ENCODE data around the gene IFITM10. TPM values are rescaled to one million over a fixed set of nuclear protein-coding genes. Genes with fewer than 3 reads are reported as not detected.

The IFITM10 gene
- total RNA-seq, 1 donor = 2.2 TPM

DNA sequence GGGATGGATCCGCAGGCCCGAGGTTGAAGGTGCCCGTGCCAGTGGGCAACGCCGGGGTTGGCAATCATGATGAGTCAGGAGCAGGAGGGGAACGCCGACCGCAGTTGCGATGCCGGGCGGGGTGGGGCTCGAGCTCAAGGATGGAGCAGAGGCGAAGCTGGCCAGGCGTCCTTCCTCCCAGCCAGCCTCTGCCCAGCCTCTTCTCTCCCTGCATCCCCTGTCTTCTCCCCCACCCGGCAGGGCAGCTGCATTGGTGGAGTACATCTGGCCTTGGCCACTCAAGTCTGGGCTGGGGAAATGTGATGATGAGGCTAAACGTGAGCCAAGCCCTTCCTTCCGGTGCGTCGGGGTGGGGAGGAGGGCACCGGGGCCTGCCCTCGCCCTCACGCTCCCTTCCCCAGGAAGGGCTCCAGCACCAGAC is 3.9 kb downstream of the IFITM10 start:
- H3K4me3 ChIP-seq (ENCODE audit: low read depth, low read length) = no peak overlapping the region
- DNase-seq (ENCODE audit: low read depth) = no peak
- TF ChIP-seq CTCF (IDR thresholded peaks at IDR 0.05; ENCODE audit: insufficient read depth, low read length) = no peak

DNA sequence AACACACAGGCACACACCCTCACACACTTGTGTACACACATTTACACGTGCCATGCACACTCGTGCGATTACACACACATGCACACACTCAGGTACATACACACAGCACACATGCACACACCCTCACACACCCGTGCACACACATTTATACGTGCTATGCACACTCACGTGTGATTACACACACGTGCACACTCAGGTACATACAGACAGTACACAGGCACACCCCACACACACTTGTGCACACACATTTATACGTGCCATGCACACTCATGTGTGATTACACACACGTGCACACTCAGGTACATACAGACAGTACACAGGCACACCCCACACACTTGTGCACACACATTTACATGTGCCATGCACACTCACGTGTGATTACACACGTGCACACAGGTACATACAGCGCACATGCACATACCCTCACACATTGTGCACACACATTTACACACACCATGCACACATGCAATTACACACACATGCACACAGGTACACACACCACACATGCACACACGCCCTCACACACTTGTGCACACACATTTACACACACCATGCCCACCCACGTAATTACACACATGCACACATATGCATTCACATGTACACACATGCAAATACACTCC is 4.6 kb downstream of the IFITM10 start:
- H3K4me3 ChIP-seq (ENCODE audit: low read depth, low read length) = no peak overlapping the region
- DNase-seq (ENCODE audit: low read depth) = no peak
- TF ChIP-seq CTCF (IDR thresholded peaks at IDR 0.05; ENCODE audit: insufficient read depth, low read length) = no peak

- no peak for TF ChIP-seq CTCF (IDR thresholded peaks at IDR 0.05; ENCODE audit: insufficient read depth, low read length)
- no peak overlapping the region for H3K4me3 ChIP-seq (ENCODE audit: low read depth, low read length)
- no peak for DNase-seq (ENCODE audit: low read depth)
These were observed 5.3 kb downstream of the IFITM10 start for GRCh38 chr11:1744891-1745700.

- no peak for TF ChIP-seq CTCF (IDR thresholded peaks at IDR 0.05; ENCODE audit: insufficient read depth, low read length)
- no peak for DNase-seq (ENCODE audit: low read depth)
- H3K4me3 ChIP-seq (ENCODE audit: low read depth, low read length) = no peak overlapping the region
These were observed 6.1 kb downstream of the IFITM10 start for GRCh38 chr11:1744137-1744886.

DNA sequence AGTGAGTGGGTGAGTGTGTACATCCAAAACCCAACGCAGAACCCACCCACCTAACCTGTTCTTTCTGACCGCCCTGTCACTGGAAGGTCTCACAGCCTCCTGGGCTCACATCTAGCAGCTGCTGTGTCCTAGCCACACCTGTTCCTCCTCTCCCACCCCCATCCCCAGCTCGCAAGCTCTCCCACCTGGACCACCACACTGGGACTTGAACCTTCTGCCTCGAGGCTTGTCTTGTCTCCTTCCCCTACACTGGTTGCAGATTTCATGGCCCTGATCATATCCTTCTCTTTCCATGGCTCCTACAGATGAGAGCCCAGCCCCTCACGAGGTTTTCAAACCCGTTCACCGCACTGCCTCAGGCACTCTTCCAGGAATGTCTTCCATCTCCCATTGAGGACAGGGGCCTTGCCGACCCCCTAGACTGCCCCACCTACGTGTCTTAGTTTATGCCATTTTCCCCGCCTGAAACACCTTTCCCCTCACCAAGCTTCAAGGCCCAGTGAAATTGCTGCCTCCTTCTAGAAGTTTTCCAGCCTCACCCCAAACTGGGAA is 6.7 kb downstream of the IFITM10 start:
- no peak overlapping the region for H3K4me3 ChIP-seq (ENCODE audit: low read depth, low read length)
- TF ChIP-seq CTCF (IDR thresholded peaks at IDR 0.05; ENCODE audit: insufficient read depth, low read length) = no peak
- DNase-seq (ENCODE audit: low read depth) = no peak

DNA sequence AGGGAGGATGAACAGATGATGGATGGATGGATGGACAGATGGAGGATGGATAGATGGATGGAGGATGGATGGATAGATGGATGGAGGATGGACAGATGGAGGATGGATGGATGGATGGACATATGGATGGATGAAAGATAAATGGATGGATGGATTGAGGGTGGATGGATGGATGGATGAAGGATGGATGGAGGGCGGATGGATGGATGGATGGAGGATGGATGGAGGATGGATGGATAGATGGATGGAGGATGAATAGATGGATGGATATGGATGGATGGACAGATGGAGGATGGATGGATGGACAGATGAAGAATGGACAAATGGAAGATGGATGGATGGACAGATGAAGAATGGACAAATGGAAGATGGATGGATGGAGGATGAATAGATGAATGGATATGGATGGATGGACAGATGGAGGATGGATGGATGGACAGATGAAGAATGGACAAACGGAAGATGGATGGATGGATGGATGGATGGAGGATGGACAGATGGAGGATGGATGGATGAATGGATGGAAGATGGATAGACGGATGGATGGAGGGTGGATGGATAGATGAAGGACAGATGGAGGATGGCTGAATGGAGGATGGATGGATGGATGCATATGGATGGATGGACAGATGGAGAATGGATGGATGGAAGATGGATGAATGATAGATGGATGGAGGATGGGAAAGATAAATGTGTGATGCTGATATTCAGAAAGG is 7.4 kb downstream of the IFITM10 start:
- no peak for DNase-seq (ENCODE audit: low read depth)
- TF ChIP-seq CTCF (IDR thresholded peaks at IDR 0.05; ENCODE audit: insufficient read depth, low read length) = no peak
- no peak overlapping the region for H3K4me3 ChIP-seq (ENCODE audit: low read depth, low read length)

All from fibroblast of the aortic adventitia (primary cell).